Measurements from ENCODE around the gene ACO1. TPM values are rescaled to one million over a fixed set of nuclear protein-coding genes. Genes with fewer than 3 reads are reported as not detected.

Gene ACO1
- polyA plus RNA-seq, 1 donor from 2014 or later: 16.5 TPM

DNA sequence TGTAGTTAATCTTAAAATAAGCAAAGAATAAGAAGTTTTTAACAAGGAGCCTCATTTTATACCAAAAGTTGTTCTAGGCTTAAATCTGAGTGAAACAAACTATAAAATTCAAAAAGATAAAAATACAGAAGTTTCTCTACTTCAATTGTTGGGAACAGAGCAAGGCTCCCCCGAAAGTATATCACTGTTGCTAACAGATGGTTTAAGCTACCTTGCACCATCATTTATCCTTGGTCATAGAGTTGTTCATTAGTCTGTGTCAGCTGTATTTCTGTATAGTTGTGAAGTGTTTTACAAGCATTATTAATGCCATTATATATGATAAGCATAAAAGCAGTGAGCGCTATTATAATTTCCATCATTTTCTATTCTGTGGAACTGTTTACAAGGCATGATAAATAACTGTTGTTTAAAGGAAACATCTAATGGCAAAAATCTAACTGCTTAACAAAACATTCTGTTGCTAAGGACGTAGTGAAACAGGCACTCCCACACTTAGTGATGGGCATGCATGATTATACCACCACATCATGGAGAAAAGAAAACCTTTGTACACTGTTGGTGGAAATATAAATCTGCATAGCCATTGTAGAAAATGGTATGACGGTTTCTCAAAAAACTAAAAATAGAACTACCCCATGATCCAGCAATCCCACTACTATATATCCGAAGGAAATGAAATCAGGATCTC lies 23.3 kb upstream of the ACO1 start:
- no peaks in the 10 kb centered on the region for H3K9me3 ChIP-seq (ENCODE audit: low read length)

DNA sequence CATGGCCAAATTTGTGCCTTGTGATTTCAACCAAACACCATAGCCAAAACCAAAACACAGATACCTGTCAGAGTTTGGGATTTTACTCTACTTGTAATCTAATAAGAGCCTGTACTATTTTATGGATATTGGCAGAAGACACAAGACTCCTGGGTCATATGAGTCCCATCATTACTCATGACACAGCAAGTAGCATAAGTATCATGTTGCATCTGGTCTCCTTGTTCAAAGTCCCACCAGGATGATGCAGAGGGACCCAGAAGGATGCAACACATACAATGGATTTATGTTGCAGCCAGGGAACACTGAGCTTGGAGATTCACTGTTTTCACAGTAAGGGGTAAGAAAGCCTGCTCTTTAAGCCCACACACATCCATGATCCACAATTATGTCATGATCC lies 13.2 kb upstream of the ACO1 start:
- peaks cover 5% of the 10 kb centered on the region for H3K9me3 ChIP-seq (ENCODE audit: low read length)
- H3F3A ChIP-seq (ENCODE audit: insufficient read depth, low read length, poor library complexity, severe bottlenecking): no peaks in the 10 kb centered on the region
- no peaks in the 10 kb centered on the region for H3K36me3 ChIP-seq (ENCODE audit: insufficient read depth, low read length)
- no peak overlapping the region for H3K4me3 ChIP-seq (ENCODE audit: low read length)
- H3K27me3 ChIP-seq (ENCODE audit: insufficient read depth, low read depth, low read length): no peaks in the 10 kb centered on the region
- no peaks in the 10 kb centered on the region for H4K20me1 ChIP-seq (ENCODE audit: insufficient read depth)
- no peak overlapping the region for H2AFZ ChIP-seq (ENCODE audit: low read depth, low read length)
- no peaks in the 10 kb centered on the region for H3K9me2 ChIP-seq (ENCODE audit: insufficient read depth, low read length)
- no peak overlapping the region for H3K27ac ChIP-seq (ENCODE audit: low read length)
- no peak overlapping the region for H3K9ac ChIP-seq (ENCODE audit: low read length)
- no peak overlapping the region for H3K4me2 ChIP-seq (ENCODE audit: low read length)
- TF ChIP-seq EP300 (conservative IDR thresholded peaks at IDR 0.05; ENCODE audit: poor library complexity, severe bottlenecking) (no peak), TAF1 (IDR thresholded peaks at IDR 0.05; ENCODE audit: low read depth) (no peak), RAD21 (conservative IDR thresholded peaks at IDR 0.05) (no peak), EZH2 (IDR thresholded peaks at IDR 0.05; ENCODE audit: borderline replicate concordance, insufficient read depth, low read length, poor library complexity, severe bottlenecking) (no peak), POLR2AphosphoS5 (IDR thresholded peaks at IDR 0.05) (no peak), SMC3 (conservative IDR thresholded peaks at IDR 0.05; ENCODE audit: poor library complexity) (no peak), MXI1 (conservative IDR thresholded peaks at IDR 0.05; ENCODE audit: poor library complexity, severe bottlenecking) (no peak)
- TF ChIP-seq, protein P1, sequence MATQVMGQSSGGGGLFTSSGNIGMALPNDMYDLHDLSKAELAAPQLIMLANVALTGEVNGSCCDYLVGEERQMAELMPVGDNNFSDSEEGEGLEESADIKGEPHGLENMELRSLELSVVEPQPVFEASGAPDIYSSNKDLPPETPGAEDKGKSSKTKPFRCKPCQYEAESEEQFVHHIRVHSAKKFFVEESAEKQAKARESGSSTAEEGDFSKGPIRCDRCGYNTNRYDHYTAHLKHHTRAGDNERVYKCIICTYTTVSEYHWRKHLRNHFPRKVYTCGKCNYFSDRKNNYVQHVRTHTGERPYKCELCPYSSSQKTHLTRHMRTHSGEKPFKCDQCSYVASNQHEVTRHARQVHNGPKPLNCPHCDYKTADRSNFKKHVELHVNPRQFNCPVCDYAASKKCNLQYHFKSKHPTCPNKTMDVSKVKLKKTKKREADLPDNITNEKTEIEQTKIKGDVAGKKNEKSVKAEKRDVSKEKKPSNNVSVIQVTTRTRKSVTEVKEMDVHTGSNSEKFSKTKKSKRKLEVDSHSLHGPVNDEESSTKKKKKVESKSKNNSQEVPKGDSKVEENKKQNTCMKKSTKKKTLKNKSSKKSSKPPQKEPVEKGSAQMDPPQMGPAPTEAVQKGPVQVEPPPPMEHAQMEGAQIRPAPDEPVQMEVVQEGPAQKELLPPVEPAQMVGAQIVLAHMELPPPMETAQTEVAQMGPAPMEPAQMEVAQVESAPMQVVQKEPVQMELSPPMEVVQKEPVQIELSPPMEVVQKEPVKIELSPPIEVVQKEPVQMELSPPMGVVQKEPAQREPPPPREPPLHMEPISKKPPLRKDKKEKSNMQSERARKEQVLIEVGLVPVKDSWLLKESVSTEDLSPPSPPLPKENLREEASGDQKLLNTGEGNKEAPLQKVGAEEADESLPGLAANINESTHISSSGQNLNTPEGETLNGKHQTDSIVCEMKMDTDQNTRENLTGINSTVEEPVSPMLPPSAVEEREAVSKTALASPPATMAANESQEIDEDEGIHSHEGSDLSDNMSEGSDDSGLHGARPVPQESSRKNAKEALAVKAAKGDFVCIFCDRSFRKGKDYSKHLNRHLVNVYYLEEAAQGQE (IDR thresholded peaks at IDR 0.05; ENCODE audit: borderline replicate concordance): no peak
- TF ChIP-seq, protein P2, sequence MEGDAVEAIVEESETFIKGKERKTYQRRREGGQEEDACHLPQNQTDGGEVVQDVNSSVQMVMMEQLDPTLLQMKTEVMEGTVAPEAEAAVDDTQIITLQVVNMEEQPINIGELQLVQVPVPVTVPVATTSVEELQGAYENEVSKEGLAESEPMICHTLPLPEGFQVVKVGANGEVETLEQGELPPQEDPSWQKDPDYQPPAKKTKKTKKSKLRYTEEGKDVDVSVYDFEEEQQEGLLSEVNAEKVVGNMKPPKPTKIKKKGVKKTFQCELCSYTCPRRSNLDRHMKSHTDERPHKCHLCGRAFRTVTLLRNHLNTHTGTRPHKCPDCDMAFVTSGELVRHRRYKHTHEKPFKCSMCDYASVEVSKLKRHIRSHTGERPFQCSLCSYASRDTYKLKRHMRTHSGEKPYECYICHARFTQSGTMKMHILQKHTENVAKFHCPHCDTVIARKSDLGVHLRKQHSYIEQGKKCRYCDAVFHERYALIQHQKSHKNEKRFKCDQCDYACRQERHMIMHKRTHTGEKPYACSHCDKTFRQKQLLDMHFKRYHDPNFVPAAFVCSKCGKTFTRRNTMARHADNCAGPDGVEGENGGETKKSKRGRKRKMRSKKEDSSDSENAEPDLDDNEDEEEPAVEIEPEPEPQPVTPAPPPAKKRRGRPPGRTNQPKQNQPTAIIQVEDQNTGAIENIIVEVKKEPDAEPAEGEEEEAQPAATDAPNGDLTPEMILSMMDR (IDR thresholded peaks at IDR 0.05; ENCODE audit: poor library complexity, severe bottlenecking): no peak
- H3K79me2 ChIP-seq (replicated peaks; ENCODE audit: insufficient read depth, low read length): no peaks in the 10 kb centered on the region

More for the DNA sequence above, 23.3 kb upstream of the ACO1 start:
- no peak overlapping the region for H2AFZ ChIP-seq (ENCODE audit: low read depth, low read length)
- no peak overlapping the region for H3K27ac ChIP-seq (ENCODE audit: low read length)
- H3K36me3 ChIP-seq (ENCODE audit: insufficient read depth, low read length): no peaks in the 10 kb centered on the region
- H3K79me2 ChIP-seq (replicated peaks; ENCODE audit: insufficient read depth, low read length): no peaks in the 10 kb centered on the region
- no peak for TF ChIP-seq RAD21 (conservative IDR thresholded peaks at IDR 0.05)
- TF ChIP-seq SMC3 (conservative IDR thresholded peaks at IDR 0.05; ENCODE audit: poor library complexity): no peak
- no peak for TF ChIP-seq MXI1 (conservative IDR thresholded peaks at IDR 0.05; ENCODE audit: poor library complexity, severe bottlenecking)
- TF ChIP-seq EP300 (conservative IDR thresholded peaks at IDR 0.05; ENCODE audit: poor library complexity, severe bottlenecking): no peak
- TF ChIP-seq EZH2 (IDR thresholded peaks at IDR 0.05; ENCODE audit: borderline replicate concordance, insufficient read depth, low read length, poor library complexity, severe bottlenecking): no peak
- TF ChIP-seq POLR2AphosphoS5 (IDR thresholded peaks at IDR 0.05): no peak
- TF ChIP-seq, protein P2 (IDR thresholded peaks at IDR 0.05; ENCODE audit: poor library complexity, severe bottlenecking): no peak
- no peak for TF ChIP-seq TAF1 (IDR thresholded peaks at IDR 0.05; ENCODE audit: low read depth)
- TF ChIP-seq, protein P1 (IDR thresholded peaks at IDR 0.05; ENCODE audit: borderline replicate concordance): no peak
- no peaks in the 10 kb centered on the region for H3F3A ChIP-seq (ENCODE audit: insufficient read depth, low read length, poor library complexity, severe bottlenecking)
- H3K4me2 ChIP-seq (ENCODE audit: low read length): no peak overlapping the region
- H3K9ac ChIP-seq (ENCODE audit: low read length): no peak overlapping the region
- no peaks in the 10 kb centered on the region for H4K20me1 ChIP-seq (ENCODE audit: insufficient read depth)
- H3K27me3 ChIP-seq (ENCODE audit: insufficient read depth, low read depth, low read length): no peaks in the 10 kb centered on the region
- H3K9me2 ChIP-seq (ENCODE audit: insufficient read depth, low read length): no peaks in the 10 kb centered on the region
- no peak overlapping the region for H3K4me3 ChIP-seq (ENCODE audit: low read length)

Measured in neural cell (in vitro differentiated cells).